ENCODE results near the gene SCN9A.

GRCh38 chr2:166307326-166307725 is 68.4 kb downstream of the SCN9A start:
- TF ChIP-seq POLR2AphosphoS5 (IDR thresholded peaks at IDR 0.05) (no peak), CTCF (IDR thresholded peaks at IDR 0.05; ENCODE audit: poor library complexity, severe bottlenecking) (no peak), EP300 (conservative IDR thresholded peaks at IDR 0.05; ENCODE audit: poor library complexity, severe bottlenecking) (no peak), TAF1 (IDR thresholded peaks at IDR 0.05; ENCODE audit: low read depth) (no peak), EZH2 (IDR thresholded peaks at IDR 0.05; ENCODE audit: borderline replicate concordance, insufficient read depth, low read length, poor library complexity, severe bottlenecking) (no peak)
